Mammary epithelial cell (primary cell): ENCODE data around the gene ATP2B3.

Source experiments
- EZH2 ChIP-seq: IDR thresholded peaks from 2 replicates; pipeline ENCODE4 v1.6.1; 2012; ENCODE audit warnings: low read length, inconsistent platforms, borderline replicate concordance
- TF ChIP-seq, protein P1 (sequence below), 2 donors: IDR thresholded peaks in 1 of 2; conservative IDR thresholded peaks in 1 of 2; 2 replicates each; pipeline ENCODE4 v1.5.1; 2011 to 2012; ENCODE audit warnings: inconsistent platforms in 2 of 2, low read length in 2 of 2, mild to moderate bottlenecking in 2 of 2, control low read depth in 1 of 2, low read depth in 1 of 2; ENCODE audit not compliant: insufficient read depth in 1 of 2; ENCODE audit errors: extremely low read depth in 1 of 2

DNA sequence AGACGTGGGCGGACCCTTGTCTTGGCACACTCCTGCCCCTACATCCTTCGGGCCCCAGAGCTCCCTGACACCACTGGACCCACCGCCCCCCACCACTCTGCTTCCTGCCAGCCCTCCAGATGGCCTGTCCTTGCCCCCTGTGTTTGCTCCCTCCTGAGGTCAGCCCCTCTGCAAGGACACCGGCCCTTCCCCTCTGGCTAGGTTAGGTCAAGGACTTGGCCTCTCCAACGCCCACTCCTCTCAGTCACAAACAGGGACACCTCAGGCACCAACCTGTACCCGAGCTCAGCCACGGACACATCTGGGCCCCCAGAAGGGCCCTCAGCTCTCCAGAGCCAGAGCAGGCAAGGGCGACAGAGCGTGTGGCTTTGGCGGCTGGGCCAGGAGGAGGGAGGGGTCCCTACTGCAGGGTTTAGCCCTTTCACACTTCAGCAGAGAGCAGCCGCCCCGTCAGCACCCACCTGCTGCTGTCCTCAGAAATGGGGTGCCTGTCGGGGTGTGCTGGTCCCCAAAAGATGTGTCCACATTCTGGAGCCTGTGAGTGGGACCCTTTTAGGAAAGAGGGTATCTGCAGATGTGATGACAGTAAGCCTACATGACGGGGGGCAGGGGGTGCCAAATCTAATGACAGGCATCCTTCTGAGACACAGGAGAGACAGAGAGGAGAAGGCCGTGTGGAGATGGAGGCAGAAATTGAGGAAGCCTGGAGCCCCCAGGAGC is 106.0 kb downstream of the ATP2B3 start:
- TF ChIP-seq, protein P1, sequence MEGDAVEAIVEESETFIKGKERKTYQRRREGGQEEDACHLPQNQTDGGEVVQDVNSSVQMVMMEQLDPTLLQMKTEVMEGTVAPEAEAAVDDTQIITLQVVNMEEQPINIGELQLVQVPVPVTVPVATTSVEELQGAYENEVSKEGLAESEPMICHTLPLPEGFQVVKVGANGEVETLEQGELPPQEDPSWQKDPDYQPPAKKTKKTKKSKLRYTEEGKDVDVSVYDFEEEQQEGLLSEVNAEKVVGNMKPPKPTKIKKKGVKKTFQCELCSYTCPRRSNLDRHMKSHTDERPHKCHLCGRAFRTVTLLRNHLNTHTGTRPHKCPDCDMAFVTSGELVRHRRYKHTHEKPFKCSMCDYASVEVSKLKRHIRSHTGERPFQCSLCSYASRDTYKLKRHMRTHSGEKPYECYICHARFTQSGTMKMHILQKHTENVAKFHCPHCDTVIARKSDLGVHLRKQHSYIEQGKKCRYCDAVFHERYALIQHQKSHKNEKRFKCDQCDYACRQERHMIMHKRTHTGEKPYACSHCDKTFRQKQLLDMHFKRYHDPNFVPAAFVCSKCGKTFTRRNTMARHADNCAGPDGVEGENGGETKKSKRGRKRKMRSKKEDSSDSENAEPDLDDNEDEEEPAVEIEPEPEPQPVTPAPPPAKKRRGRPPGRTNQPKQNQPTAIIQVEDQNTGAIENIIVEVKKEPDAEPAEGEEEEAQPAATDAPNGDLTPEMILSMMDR (conservative IDR thresholded peaks at IDR 0.05 in 1 of 2, IDR thresholded peaks at IDR 0.05 in 1 of 2; ENCODE audit: extremely low read depth in 1 of 2, insufficient read depth in 1 of 2, low read depth in 1 of 2, low read length in 2 of 2) = no peak
- TF ChIP-seq EZH2 = no peak
